ENCODE results near the gene ELOVL7. TPM values are rescaled to one million over a fixed set of nuclear protein-coding genes. Genes with fewer than 3 reads are reported as not detected.

ELOVL7 gene
- total and polyA plus RNA-seq, 2 of the 4 experiments (the other 2 are of a cell fraction), result 0.18 TPM; not detected in 1

GRCh38 chr5:60872892-60873291 lies 28.8 kb upstream of the ELOVL7 start:
- Histone ChIP-seq H3K4me3 (ENCODE audit: insufficient read depth, low read depth, low read length) (no peak overlapping the region), H3K18ac (ENCODE audit: low read depth, low read length) (no peak overlapping the region), H2BK120ac (ENCODE audit: low read depth, low read length) (no peak overlapping the region), H3K14ac (replicated peaks; ENCODE audit: low read depth, low read length) (no peak overlapping the region), H4K20me1 (ENCODE audit: insufficient read depth, low read length) (no peaks in the 10 kb centered on the region), H2BK5ac (ENCODE audit: low read depth, low read length, poor library complexity, severe bottlenecking) (no peak overlapping the region), H2AK5ac (ENCODE audit: low read depth, low read length) (no peak overlapping the region), H3K56ac (ENCODE audit: extremely low read depth, insufficient read depth, low read length) (no peak overlapping the region), H2AK9ac (replicated peaks; ENCODE audit: low read depth, low read length, poor library complexity) (no peak overlapping the region), H2BK15ac (ENCODE audit: low read depth, low read length) (no peak overlapping the region), H2BK20ac (ENCODE audit: low read depth, low read length) (no peak overlapping the region), H3K4me1 (ENCODE audit: control insufficient read depth, insufficient read depth, low read length) (no peaks in the 10 kb centered on the region), H4K91ac (ENCODE audit: insufficient read depth, low read depth, low read length) (no peak overlapping the region), H3K9me1 (ENCODE audit: insufficient read depth, low read length) (no peaks in the 10 kb centered on the region), H3K23ac (ENCODE audit: low read depth, low read length) (no peak overlapping the region), H3K9me3 (ENCODE audit: control insufficient read depth, insufficient read depth, low read length) (no peaks in the 10 kb centered on the region), H3K4me2 (ENCODE audit: low read depth, low read length) (no peak overlapping the region), H3K27ac (ENCODE audit: insufficient read depth, low read length) (no peak overlapping the region), H3K36me3 (ENCODE audit: control insufficient read depth, insufficient read depth, low read length) (0 out of 2 replicates have a peak, but pooled peaks cover 1% of the 10 kb centered on the region), H4K8ac (ENCODE audit: low read depth in 2 of 2, low read length in 2 of 2) (no peak overlapping the region), H4K5ac (ENCODE audit: low read depth, low read length) (no peak overlapping the region), H3K9ac (ENCODE audit: low read depth, low read length) (no peak overlapping the region), H2AFZ (replicated peaks; ENCODE audit: low read length, poor library complexity) (no peak overlapping the region), H3K4ac (ENCODE audit: low read depth, low read length) (no peak overlapping the region), H3K79me1 (ENCODE audit: low read depth in 1 of 2, low read length in 2 of 2) (no peaks in the 10 kb centered on the region), H3K27me3 (ENCODE audit: control insufficient read depth, insufficient read depth, low read length) (no peaks in the 10 kb centered on the region)
- in situ Hi-C loops (cut with MboI; ENCODE audit: low sequenced_read_pairs), result no loop called here
- dilution Hi-C loops (cut with HindIII; ENCODE audit: low sequenced_read_pairs, unreplicated experiment), result no loop called here
- intact Hi-C loops (cut with micrococcal nuclease), result no loop called here
- TF ChIP-seq CEBPB (IDR thresholded peaks at IDR 0.05; ENCODE audit: low read depth, low read length), result 0 out of 2 replicates have a peak, but pooled peaks have one; percentile 40
- TF ChIP-seq RFX5 (IDR thresholded peaks at IDR 0.05; ENCODE audit: low read depth, low read length), result no peak
- BruUV-seq (replicated peaks), result no TSS peak
- ATAC-seq (ENCODE audit: low read depth) (no peak), DNase-seq (no peak)
- CTCF ChIA-PET, result no interaction called here
- POLR2A ChIA-PET (ENCODE audit: unreplicated experiment), result no interaction called here

Measured in IMR-90 (cell line).